NCI-H2081 treated with DMSO at 0.1 percent for 48 hours (cell line): ENCODE data around the gene KAT2B.

Experiments
- DNase-seq: peaks from one replicate; lab custom pipeline; 2025; lab: John Stamatoyannopoulos, UW

The KAT2B gene

GRCh38 chr3:20096135-20096685 lies 56.0 kb downstream of the KAT2B start:
- no peak for DNase-seq

GRCh38 chr3:20097015-20097414 lies 56.8 kb downstream of the KAT2B start:
- no peak for DNase-seq

DNA sequence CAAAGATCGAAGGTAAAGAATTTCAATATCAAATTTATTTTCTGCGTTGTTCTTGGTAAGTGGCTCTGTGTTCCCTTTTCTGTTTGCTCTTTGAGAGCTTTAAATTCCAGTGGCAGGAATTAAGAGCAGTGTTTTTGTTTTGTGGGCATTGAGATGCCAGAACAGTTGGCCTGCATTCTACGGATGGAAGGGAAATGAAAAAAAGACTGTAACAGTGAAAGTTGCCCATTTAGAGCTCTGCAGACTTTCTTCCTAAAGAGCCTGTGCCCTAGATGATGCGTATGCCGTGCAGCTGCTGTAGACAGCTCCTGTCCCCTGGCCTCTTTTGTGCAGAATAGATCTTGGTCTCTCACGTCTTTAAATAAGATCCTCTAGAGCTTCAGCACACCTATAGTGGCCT lies 58.8 kb downstream of the KAT2B start:
- no peak for DNase-seq

DNA sequence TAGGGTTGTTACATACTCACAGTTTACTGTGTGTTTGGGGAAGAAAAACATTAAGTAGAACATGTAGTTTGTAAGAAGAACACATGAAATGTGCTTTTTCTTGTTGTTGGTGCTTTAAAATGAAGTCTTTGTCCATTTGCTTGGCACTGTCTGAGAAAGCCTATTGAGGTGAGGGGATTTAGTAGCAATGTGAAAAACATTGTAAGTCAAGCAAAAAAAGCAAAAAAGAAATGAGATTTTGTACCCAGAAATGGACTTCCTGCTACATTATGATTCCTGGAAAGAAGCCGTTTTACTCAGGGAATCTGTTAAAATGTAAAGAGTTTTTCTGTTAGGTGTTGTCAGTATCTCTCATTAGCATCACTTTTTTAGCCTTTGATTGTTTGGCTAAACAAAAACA lies 59.9 kb downstream of the KAT2B start:
- DNase-seq: no peak

DNA sequence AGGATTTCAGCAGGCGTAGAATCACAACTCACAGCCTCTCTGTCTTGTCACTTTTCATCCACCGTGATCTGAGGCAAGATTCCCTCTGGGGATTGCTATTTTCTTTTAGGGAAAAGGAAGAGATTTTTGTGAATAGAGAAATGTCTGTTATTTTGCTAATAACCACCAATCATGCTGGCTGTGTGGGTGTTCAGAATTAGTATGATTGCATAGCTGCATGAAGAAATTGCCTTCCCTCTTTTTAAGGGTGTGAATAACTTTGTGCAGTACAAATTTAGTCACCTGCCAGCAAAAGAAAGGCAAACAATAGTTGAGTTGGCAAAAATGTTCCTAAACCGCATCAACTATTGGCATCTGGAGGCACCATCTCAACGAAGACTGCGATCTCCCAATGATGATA lies 60.8 kb downstream of the KAT2B start:
- no peak for DNase-seq

- DNase-seq: no peak
Measured at GRCh38 chr3:20103731-20104130, 63.5 kb downstream of the KAT2B start.

DNA sequence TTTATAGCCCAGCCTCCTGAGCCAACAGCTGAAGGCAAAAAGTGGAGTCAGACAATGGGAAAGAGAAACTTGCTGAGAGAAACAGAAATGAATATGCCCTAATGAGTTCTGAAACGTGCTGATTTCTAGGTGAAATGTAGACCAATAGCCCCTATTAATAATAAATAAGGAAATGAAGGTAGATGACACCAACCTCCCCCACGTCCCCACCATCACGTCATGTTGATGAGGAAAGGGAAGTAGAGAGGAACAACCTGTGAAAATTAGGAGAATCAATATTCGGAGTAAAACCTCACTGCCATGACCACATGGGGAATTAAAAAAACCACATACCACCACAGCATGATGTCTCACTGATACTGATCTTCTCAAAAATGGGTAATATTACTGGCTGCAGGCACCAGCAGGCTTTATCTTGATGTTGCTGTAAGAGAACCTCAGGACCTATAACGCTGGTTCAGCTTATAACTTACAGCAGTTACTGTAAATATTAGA lies 64.0 kb downstream of the KAT2B start:
- no peak for DNase-seq

DNA sequence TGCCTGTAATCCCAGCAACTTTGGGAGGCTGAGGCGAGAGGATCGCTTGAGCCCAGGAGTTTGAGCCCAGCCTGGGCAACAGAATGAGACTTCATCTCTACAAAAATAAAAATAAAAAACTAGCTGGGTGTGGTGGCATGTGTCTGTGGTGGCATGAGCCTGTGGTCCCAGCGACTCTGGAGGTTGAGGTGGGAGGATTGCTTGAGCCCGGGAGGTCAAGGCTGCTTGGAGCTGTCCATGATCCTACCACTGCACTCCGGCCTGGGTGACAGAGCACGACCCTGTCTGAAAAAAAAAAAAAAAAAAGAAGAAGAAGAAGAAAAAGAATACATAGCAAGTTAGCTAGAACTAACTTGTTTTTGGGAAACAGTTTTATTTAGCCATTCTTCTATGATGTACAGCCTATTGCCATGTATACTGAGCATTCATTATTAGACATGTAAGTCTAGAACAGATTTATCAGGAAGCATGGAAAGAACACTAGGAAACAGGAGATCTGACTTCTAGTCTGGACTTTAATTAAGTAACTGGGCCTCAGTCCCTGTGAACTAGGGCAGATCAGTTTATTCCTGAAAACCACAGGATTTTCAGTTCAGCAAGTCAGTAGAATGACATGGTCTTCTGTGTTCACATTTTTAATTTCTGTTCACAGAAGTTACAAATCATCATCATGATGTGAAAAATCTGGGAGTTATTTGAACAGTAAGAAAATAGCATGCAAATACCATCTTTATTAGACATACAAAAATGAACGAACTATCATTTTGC lies 65.5 kb downstream of the KAT2B start:
- DNase-seq: no peak

- DNase-seq: no peak
Measured at GRCh38 chr3:20107722-20108121, 67.5 kb downstream of the KAT2B start.

- DNase-seq: no peak
Measured at GRCh38 chr3:20108869-20109268, 68.6 kb downstream of the KAT2B start.

- no peak for DNase-seq
Measured at GRCh38 chr3:20110826-20111225, 70.6 kb downstream of the KAT2B start.

GRCh38 chr3:20111836-20112235 lies 71.6 kb downstream of the KAT2B start:
- no peak for DNase-seq

DNA sequence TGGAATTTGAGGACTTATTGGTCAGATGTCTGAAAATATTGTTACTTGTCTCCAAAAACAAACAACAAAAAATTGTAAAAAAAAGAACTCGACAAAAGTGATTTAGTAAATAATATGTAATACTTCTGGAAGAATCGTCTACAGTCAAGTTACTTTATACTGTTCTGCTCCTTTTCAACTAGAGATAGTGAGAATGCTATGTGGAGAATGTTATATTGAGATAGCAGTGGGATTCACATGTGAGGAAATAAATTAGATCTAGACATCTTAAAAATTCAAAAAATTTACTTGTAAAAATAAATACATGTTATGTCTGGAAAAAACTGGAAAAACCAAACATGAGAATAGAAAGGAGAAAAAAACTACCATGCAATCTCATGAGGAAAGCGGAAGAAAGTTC lies 80.8 kb downstream of the KAT2B start:
- no peak for DNase-seq

- no peak for DNase-seq
Measured at GRCh38 chr3:20123131-20123652, 82.9 kb downstream of the KAT2B start.

- no peak for DNase-seq
Measured at GRCh38 chr3:20125289-20125688, 85.0 kb downstream of the KAT2B start.

DNA sequence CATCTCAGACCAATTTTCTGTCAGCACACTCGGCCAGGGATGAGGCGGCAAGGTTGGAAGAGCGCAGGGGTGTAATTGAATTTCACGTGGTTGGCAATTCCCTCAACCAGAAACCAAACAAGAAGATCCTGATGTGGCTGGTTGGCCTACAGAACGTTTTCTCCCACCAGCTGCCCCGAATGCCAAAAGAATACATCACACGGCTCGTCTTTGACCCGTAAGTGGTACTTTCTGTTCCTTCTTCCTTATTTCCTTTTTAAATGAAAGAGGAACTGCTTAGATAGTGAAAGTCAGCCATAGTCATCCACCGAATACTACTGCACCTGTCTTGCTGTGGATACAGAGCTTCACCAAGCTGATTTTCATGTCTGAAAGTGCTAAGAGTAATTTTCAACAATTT lies 85.7 kb downstream of the KAT2B start:
- DNase-seq: no peak

- DNase-seq: no peak
Measured at GRCh38 chr3:20128358-20128757, 88.1 kb downstream of the KAT2B start.

- no peak for DNase-seq
Measured at GRCh38 chr3:20130106-20130505, 89.9 kb downstream of the KAT2B start.

- no peak for DNase-seq
Measured at GRCh38 chr3:20136231-20136630, 96.0 kb downstream of the KAT2B start.

GRCh38 chr3:20137647-20138046 lies 97.4 kb downstream of the KAT2B start:
- DNase-seq: no peak

DNA sequence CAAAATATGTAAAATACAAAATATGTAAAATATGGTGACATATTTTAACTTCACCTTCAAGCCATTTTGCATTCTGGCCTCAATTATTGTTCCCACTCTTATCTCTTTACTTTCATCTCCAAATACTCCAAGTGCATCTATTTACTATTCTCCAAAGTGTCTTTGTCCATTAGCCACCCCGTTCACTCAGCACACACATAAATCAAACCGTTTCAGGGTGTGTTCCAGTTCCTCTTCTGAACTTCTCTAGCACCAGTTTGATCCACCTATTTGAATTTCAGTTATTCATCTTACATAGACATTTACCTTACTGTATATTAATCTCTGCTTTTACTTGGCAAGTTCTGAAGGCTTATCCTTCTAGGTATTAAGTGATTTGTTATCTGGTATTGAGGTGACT lies 100.6 kb downstream of the KAT2B start:
- DNase-seq: no peak

DNA sequence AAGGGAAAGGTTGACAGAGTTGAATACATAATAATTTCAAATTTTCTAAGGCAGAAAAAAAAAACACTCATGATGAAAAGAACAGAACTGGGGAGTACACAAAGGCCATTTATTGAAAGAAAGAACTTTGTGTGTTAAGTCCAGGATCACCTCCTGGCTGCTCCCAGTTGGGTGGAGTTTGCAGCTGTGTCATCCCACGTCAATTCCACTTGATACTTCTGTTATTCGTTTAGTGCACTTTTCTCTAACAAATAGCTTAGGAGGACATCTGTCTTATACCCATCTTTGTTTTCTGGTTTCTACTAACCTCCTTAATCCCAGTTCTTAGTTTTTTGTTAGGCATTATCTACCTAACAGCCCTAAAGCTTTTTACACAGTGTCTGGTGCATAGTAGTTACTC lies 101.1 kb downstream of the KAT2B start:
- DNase-seq: no peak

DNA sequence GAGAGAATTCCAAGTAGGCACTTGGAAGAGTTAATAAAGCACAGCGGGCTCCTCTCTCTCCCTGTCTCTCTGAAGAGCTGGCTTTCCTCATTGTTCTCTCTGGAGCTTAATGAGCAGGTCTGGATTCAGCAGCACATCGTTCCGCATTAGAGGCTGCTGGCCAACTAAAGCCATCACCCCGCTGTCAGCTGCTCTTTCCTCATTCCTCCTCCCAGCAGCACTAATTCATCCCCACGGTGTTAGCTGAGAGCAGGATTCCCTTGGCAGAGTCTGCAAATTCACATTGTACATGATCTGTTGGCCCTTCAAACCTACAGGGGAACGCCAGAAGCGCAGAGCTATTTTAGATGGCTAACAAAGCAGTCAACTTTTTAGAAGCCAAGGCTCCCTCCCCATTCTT lies 101.6 kb downstream of the KAT2B start:
- DNase-seq: no peak

DNA sequence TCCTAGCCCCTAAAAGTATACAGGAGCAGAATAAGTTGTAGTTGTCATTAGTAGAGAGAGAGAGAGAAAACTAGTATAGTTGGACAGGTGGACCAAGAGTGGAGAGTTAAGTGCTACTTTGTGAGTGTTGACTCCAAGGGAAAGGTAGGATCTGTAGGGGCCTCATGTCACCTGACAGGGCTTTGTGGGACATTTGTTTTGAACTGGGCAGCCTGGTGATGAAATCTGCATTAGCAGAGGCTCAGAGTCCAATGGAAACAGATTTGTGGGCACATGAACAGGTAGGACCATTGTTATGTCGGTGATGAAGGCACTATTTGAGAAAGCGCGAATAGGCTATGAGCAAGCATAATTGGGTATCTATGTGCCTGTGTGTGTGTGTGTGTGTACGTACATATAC lies 102.3 kb downstream of the KAT2B start:
- DNase-seq: no peak
